ENCODE measurements around the gene ZWILCH. TPM values are rescaled to one million over a fixed set of nuclear protein-coding genes. Genes with fewer than 3 reads are reported as not detected.

ZWILCH gene
- polyA plus RNA-seq, 1 of the 3 experiments (the other 2 are of a cell fraction) = 8.2 TPM

GRCh38 chr15:66481107-66481856 lies 23.8 kb upstream of the ZWILCH start:
- ChIA-PET POLR2A (no interaction called here), CTCF (interaction anchor here (1.0 kb wide), 1 partner anchor 16 kb away, joined by 3 read pairs; the partner anchor contains the start of gene SNAPC5)
- WGBS (ENCODE audit: low lambda C conversion rate) = 91% methylated on average over 10 of the region's 10 CpGs
- Histone ChIP-seq H3K4me3 (ENCODE audit: low read depth in 2 of 2, low read length in 1 of 2) (no peak overlapping the region), H3K36me3 (replicated peaks in 1 of 2; ENCODE audit: control insufficient read depth in 1 of 2, insufficient read depth in 2 of 2, low read length in 1 of 2) (peaks cover 0 to 4% of the 10 kb centered on the region in 2 experiments), H3K27ac (ENCODE audit: low read depth in 2 of 2, low read length in 1 of 2) (no peak overlapping the region), H3K9me3 (no peaks in the 10 kb centered on the region), H3K4me1 (ENCODE audit: control insufficient read depth in 1 of 2, insufficient read depth in 2 of 2, low read depth in 1 of 2, low read length in 1 of 2) (no peaks in the 10 kb centered on the region), H3F3A (replicated peaks; ENCODE audit: insufficient read depth) (no peaks in the 10 kb centered on the region), H2AFZ (ENCODE audit: low read depth) (no peak overlapping the region), H3K9me2 (no peaks in the 10 kb centered on the region), H3K4me2 (no peak overlapping the region), H3K9ac (no peak overlapping the region), H3K79me2 (ENCODE audit: insufficient read depth) (no peaks in the 10 kb centered on the region; the same call in 1 of the 2 replicates), H4K20me1 (ENCODE audit: insufficient read depth) (no peaks in the 10 kb centered on the region), H3K27me3 (ENCODE audit: insufficient read depth) (no peaks in the 10 kb centered on the region)
- no peak for TF ChIP-seq MXI1 (IDR thresholded peaks at IDR 0.05; ENCODE audit: low read depth, low read length)
- no peak for TF ChIP-seq RCOR1 (IDR thresholded peaks at IDR 0.05; ENCODE audit: low read length)
- TF ChIP-seq RXRA (IDR thresholded peaks at IDR 0.05; ENCODE audit: borderline replicate concordance, low read depth) = no peak
- TF ChIP-seq SIN3A (IDR thresholded peaks at IDR 0.05; ENCODE audit: borderline replicate concordance, low read depth, low read length) = no peak
- DNase-seq = no peak

DNA sequence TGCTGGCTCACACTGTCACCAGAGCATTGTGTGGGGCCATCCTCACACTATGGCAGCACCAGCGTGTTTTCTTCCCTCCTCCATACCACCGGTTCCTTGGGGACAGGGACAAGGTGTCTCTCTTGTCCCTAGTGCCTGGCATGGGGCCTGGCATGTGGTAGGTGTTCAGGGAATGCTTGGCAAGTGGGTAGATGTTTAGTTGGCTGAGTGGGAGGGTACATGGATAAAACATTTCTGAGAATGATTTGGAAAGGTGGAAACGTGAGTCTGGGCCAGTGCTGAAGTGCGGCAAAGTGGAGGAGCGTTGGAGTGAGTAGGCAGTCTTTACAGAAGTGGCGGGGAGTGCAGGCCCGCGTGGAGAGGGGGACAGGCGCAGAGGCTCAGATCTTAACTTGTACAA lies 22.6 kb upstream of the ZWILCH start:
- H3F3A ChIP-seq (replicated peaks; ENCODE audit: insufficient read depth) = no peaks in the 10 kb centered on the region
- H4K20me1 ChIP-seq (ENCODE audit: insufficient read depth) = no peaks in the 10 kb centered on the region
- no peak overlapping the region for H3K27ac ChIP-seq (ENCODE audit: low read depth in 2 of 2, low read length in 1 of 2)
- TF ChIP-seq TEAD4 (IDR thresholded peaks at IDR 0.05; ENCODE audit: borderline replicate concordance, insufficient read depth) = no peak
- no peak for TF ChIP-seq CHD2 (IDR thresholded peaks at IDR 0.05; ENCODE audit: low read length, partially characterized antibody)
- TF ChIP-seq, protein P1, sequence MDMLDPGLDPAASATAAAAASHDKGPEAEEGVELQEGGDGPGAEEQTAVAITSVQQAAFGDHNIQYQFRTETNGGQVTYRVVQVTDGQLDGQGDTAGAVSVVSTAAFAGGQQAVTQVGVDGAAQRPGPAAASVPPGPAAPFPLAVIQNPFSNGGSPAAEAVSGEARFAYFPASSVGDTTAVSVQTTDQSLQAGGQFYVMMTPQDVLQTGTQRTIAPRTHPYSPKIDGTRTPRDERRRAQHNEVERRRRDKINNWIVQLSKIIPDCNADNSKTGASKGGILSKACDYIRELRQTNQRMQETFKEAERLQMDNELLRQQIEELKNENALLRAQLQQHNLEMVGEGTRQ (IDR thresholded peaks at IDR 0.05; ENCODE audit: borderline replicate concordance, low read depth, low read length) = no peak
- TF ChIP-seq MEF2A (IDR thresholded peaks at IDR 0.05; ENCODE audit: borderline replicate concordance, low read depth) = no peak
- TF ChIP-seq TCF12 (IDR thresholded peaks at IDR 0.05) = no peak
- no peak for TF ChIP-seq NRF1 (IDR thresholded peaks at IDR 0.05; ENCODE audit: low read depth, low read length)
- TF ChIP-seq POLR2AphosphoS5 (IDR thresholded peaks at IDR 0.05; ENCODE audit: low read depth, low read length) = no peak
- TF ChIP-seq NFIC (IDR thresholded peaks at IDR 0.05; ENCODE audit: borderline replicate concordance) = no peak
- no peak overlapping the region for H3K9ac ChIP-seq
- ChIA-PET CTCF (interaction anchor here (1.0 kb wide), 2 partner anchors 15 kb away, joined by 3 read pairs; partner anchors contain the start of gene SNAPC5), POLR2A (no interaction called here)
- no peak overlapping the region for H3K4me2 ChIP-seq
- H2AFZ ChIP-seq (ENCODE audit: low read depth) = no peak overlapping the region
- H3K79me2 ChIP-seq (ENCODE audit: insufficient read depth) = no peaks in the 10 kb centered on the region; the same call in 1 of the 2 replicates
- H3K9me2 ChIP-seq = no peaks in the 10 kb centered on the region
- DNase-seq = no peak
- 95% methylated on average over 9 of the region's 9 CpGs for WGBS (ENCODE audit: low lambda C conversion rate)
- no peaks in the 10 kb centered on the region for H3K4me1 ChIP-seq (ENCODE audit: control insufficient read depth in 1 of 2, insufficient read depth in 2 of 2, low read depth in 1 of 2, low read length in 1 of 2)
- no peak overlapping the region for H3K4me3 ChIP-seq (ENCODE audit: low read depth in 2 of 2, low read length in 1 of 2)
- peaks cover 0 to 10% of the 10 kb centered on the region in 2 experiments for H3K36me3 ChIP-seq (replicated peaks in 1 of 2; ENCODE audit: control insufficient read depth in 1 of 2, insufficient read depth in 2 of 2, low read length in 1 of 2)
- H3K9me3 ChIP-seq = no peaks in the 10 kb centered on the region
- H3K27me3 ChIP-seq (ENCODE audit: insufficient read depth) = no peaks in the 10 kb centered on the region
